ENCODE results near the gene INS. TPM values are rescaled to one million over a fixed set of nuclear protein-coding genes. Genes with fewer than 3 reads are reported as not detected.

The INS gene
- total and polyA plus RNA-seq, 4 donors: 0.16 to 0.37 TPM; not detected in 2

DNA sequence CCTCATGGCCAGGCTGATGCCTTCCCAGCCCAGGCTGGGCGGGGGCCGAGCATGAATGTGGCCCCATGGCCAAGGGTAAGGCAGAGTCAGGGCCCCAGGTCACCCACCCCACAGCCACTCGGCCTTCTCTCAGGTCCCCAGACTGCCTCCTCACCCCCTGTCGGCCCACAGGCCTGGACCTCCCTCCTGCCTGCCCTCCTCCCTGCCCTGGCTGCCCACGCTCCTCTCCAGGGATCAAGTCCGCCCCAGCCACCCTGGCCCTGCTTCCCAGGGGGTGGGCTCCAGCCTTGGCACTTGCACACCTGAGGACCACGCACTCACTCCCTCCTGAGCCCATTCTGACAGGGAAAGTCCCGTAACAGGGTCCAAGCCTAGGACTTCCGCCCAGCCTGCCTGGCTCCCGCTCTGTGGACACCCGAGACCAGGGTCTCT lies 48.4 kb upstream of the INS start:
- H3K9ac ChIP-seq (ENCODE audit: low read depth in 1 of 2, low read length in 2 of 2): no peak overlapping the region
- H3K27ac ChIP-seq (ENCODE audit: low read depth in 1 of 2, low read length in 2 of 2): no peak overlapping the region
- no peak overlapping the region for H3K4me3 ChIP-seq (ENCODE audit: low read depth in 1 of 3, low read length in 3 of 3)
- H3K36me3 ChIP-seq (ENCODE audit: control insufficient read depth in 4 of 4, insufficient read depth in 3 of 4, low read depth in 1 of 4, low read length in 3 of 4): no peaks in the 10 kb centered on the region
- H3K9me3 ChIP-seq (ENCODE audit: control insufficient read depth in 4 of 4, low read length in 3 of 4): peaks cover 0 to 4% (median 2%) of the 10 kb centered on the region in 4 donors
- peaks cover 0 to 9% (median 3%) of the 10 kb centered on the region in 4 donors for H3K4me1 ChIP-seq (ENCODE audit: control insufficient read depth in 4 of 4, insufficient read depth in 4 of 4, low read length in 3 of 4)
- 90% methylated on average over 11 of the region's 11 CpGs for WGBS
- TF ChIP-seq, protein P1, sequence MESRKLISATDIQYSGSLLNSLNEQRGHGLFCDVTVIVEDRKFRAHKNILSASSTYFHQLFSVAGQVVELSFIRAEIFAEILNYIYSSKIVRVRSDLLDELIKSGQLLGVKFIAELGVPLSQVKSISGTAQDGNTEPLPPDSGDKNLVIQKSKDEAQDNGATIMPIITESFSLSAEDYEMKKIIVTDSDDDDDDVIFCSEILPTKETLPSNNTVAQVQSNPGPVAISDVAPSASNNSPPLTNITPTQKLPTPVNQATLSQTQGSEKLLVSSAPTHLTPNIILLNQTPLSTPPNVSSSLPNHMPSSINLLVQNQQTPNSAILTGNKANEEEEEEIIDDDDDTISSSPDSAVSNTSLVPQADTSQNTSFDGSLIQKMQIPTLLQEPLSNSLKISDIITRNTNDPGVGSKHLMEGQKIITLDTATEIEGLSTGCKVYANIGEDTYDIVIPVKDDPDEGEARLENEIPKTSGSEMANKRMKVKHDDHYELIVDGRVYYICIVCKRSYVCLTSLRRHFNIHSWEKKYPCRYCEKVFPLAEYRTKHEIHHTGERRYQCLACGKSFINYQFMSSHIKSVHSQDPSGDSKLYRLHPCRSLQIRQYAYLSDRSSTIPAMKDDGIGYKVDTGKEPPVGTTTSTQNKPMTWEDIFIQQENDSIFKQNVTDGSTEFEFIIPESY (IDR thresholded peaks at IDR 0.05): no peak
- TF ChIP-seq, protein P2, sequence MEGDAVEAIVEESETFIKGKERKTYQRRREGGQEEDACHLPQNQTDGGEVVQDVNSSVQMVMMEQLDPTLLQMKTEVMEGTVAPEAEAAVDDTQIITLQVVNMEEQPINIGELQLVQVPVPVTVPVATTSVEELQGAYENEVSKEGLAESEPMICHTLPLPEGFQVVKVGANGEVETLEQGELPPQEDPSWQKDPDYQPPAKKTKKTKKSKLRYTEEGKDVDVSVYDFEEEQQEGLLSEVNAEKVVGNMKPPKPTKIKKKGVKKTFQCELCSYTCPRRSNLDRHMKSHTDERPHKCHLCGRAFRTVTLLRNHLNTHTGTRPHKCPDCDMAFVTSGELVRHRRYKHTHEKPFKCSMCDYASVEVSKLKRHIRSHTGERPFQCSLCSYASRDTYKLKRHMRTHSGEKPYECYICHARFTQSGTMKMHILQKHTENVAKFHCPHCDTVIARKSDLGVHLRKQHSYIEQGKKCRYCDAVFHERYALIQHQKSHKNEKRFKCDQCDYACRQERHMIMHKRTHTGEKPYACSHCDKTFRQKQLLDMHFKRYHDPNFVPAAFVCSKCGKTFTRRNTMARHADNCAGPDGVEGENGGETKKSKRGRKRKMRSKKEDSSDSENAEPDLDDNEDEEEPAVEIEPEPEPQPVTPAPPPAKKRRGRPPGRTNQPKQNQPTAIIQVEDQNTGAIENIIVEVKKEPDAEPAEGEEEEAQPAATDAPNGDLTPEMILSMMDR (IDR thresholded peaks at IDR 0.05; ENCODE audit: low read depth, low read length, missing input control): no peak
- TF ChIP-seq, protein P3, sequence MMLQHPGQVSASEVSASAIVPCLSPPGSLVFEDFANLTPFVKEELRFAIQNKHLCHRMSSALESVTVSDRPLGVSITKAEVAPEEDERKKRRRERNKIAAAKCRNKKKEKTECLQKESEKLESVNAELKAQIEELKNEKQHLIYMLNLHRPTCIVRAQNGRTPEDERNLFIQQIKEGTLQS (IDR thresholded peaks at IDR 0.05): no peak
- no peak for TF ChIP-seq TAF1 (conservative IDR thresholded peaks at IDR 0.05)
- TF ChIP-seq NR2F2 (IDR thresholded peaks at IDR 0.05): no peak
- no peak for TF ChIP-seq FOXA1 (IDR thresholded peaks at IDR 0.05)
- no peak for TF ChIP-seq SP1 (IDR thresholded peaks at IDR 0.05)
- TF ChIP-seq, protein P4, sequence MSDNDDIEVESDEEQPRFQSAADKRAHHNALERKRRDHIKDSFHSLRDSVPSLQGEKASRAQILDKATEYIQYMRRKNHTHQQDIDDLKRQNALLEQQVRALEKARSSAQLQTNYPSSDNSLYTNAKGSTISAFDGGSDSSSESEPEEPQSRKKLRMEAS (IDR thresholded peaks at IDR 0.05): no peak
- TF ChIP-seq HNF4A (conservative IDR thresholded peaks at IDR 0.05): no peak
- TF ChIP-seq EGR1 (IDR thresholded peaks at IDR 0.05; ENCODE audit: low read depth in 2 of 2): no peak
- TF ChIP-seq RAD21 (IDR thresholded peaks at IDR 0.05): no peak
- TF ChIP-seq, protein P5, sequence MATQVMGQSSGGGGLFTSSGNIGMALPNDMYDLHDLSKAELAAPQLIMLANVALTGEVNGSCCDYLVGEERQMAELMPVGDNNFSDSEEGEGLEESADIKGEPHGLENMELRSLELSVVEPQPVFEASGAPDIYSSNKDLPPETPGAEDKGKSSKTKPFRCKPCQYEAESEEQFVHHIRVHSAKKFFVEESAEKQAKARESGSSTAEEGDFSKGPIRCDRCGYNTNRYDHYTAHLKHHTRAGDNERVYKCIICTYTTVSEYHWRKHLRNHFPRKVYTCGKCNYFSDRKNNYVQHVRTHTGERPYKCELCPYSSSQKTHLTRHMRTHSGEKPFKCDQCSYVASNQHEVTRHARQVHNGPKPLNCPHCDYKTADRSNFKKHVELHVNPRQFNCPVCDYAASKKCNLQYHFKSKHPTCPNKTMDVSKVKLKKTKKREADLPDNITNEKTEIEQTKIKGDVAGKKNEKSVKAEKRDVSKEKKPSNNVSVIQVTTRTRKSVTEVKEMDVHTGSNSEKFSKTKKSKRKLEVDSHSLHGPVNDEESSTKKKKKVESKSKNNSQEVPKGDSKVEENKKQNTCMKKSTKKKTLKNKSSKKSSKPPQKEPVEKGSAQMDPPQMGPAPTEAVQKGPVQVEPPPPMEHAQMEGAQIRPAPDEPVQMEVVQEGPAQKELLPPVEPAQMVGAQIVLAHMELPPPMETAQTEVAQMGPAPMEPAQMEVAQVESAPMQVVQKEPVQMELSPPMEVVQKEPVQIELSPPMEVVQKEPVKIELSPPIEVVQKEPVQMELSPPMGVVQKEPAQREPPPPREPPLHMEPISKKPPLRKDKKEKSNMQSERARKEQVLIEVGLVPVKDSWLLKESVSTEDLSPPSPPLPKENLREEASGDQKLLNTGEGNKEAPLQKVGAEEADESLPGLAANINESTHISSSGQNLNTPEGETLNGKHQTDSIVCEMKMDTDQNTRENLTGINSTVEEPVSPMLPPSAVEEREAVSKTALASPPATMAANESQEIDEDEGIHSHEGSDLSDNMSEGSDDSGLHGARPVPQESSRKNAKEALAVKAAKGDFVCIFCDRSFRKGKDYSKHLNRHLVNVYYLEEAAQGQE (IDR thresholded peaks at IDR 0.05): no peak
- no peak for TF ChIP-seq JUND (IDR thresholded peaks at IDR 0.05)
- H3K27me3 ChIP-seq (ENCODE audit: control insufficient read depth in 4 of 4, insufficient read depth in 4 of 4, low read length in 3 of 4): no peaks in the 10 kb centered on the region
- DNase-seq (ENCODE audit: low spot score): peak; percentile 30

DNA sequence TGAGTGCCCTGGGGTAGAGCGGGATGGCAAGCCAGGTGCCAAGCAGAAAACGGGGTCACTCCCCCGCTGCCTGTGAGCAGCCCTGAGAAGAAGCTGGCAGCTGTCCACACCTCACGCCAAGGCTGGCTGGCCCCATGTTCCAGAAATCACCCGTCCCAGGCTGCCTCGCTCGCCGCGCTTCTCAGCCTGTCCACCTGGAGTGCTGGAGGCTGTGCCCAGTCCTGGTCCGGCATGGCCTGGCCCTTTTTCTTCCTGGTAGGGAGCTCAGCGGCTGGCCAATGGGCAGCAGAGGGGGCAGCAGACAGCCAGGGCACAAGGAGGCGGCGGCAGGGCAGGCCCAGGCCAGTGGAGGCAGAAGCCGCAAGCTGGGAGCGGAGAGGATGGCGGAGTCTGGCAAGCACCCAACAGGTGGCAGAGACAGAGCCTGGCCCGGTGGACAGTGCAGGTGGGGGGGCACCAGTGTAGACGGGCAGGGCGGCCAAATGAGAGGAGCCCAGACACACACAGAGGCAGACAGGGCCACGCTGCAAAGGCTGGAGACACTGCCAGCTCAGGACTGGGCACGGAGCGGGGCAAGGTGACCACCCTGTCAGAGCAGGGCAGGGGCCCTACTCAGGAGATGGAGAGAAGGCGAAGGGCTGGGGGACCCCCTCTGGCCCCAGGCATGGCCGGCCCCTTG lies 47.8 kb upstream of the INS start:
- Histone ChIP-seq H3K27me3 (ENCODE audit: control insufficient read depth in 4 of 4, insufficient read depth in 4 of 4, low read length in 3 of 4) (no peaks in the 10 kb centered on the region), H3K36me3 (ENCODE audit: control insufficient read depth in 4 of 4, insufficient read depth in 3 of 4, low read depth in 1 of 4, low read length in 3 of 4) (no peaks in the 10 kb centered on the region), H3K4me3 (ENCODE audit: low read depth in 1 of 3, low read length in 3 of 3) (no peak overlapping the region), H3K9ac (ENCODE audit: low read depth in 1 of 2, low read length in 2 of 2) (no peak overlapping the region), H3K9me3 (ENCODE audit: control insufficient read depth in 4 of 4, low read length in 3 of 4) (peaks cover 0 to 4% (median 2%) of the 10 kb centered on the region in 4 donors), H3K27ac (ENCODE audit: low read depth in 1 of 2, low read length in 2 of 2) (no peak overlapping the region), H3K4me1 (ENCODE audit: control insufficient read depth in 4 of 4, insufficient read depth in 4 of 4, low read length in 3 of 4) (peaks cover 0 to 9% (median 3%) of the 10 kb centered on the region in 4 donors)
- no peak for TF ChIP-seq FOXA2 (IDR thresholded peaks at IDR 0.05)
- TF ChIP-seq EGR1 (IDR thresholded peaks at IDR 0.05; ENCODE audit: low read depth in 2 of 2): no peak
- no peak for TF ChIP-seq RAD21 (IDR thresholded peaks at IDR 0.05)
- no peak for TF ChIP-seq GABPA (IDR thresholded peaks at IDR 0.05 in 1 of 2, conservative IDR thresholded peaks at IDR 0.05 in 1 of 2)
- TF ChIP-seq, protein P4 (IDR thresholded peaks at IDR 0.05): no peak
- no peak for TF ChIP-seq TAF1 (conservative IDR thresholded peaks at IDR 0.05)
- 85% methylated on average over 24 of the region's 24 CpGs for WGBS
- peak; percentile 28 for DNase-seq (ENCODE audit: low spot score)

All from liver (tissue), 9 donors.